ENCODE results near the gene SWT1.

DNA sequence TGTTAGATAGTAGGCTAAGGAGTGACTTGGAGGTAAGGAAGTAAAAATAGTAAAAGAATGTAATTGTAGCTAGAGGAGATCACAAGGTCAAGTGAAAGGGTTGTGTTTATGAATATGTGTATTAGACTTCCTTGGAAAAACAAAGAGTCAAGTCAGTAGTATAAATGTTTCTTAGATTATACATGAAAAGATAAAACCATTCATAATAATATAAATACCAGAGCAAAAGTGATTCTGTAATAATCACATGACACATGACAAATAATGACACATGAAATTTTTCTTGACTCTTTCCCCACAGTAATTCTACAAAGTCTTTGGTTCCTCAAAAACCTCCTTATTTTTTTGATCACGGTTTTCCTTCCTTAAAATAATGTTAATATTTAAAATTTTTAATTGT, 103.6 kb downstream of the SWT1 start:
- no peak for TF ChIP-seq JUND (IDR thresholded peaks at IDR 0.05)
- no peak for TF ChIP-seq CTCF (IDR thresholded peaks at IDR 0.05)
- TF ChIP-seq TAF1 (IDR thresholded peaks at IDR 0.05; ENCODE audit: borderline replicate concordance, low read depth, low read length): no peak
- TF ChIP-seq SMC3 (IDR thresholded peaks at IDR 0.05; ENCODE audit: low read depth, low read length): no peak
- no peak for TF ChIP-seq CHD2 (IDR thresholded peaks at IDR 0.05; ENCODE audit: low read length, partially characterized antibody)
- TF ChIP-seq MEF2A (IDR thresholded peaks at IDR 0.05; ENCODE audit: borderline replicate concordance, low read depth): no peak
- TF ChIP-seq EP300 (IDR thresholded peaks at IDR 0.05; ENCODE audit: borderline replicate concordance in 1 of 2, low read depth in 1 of 2, low read length in 1 of 2): no peak
- TF ChIP-seq POLR2AphosphoS5 (IDR thresholded peaks at IDR 0.05; ENCODE audit: low read depth, low read length): no peak
- TF ChIP-seq, protein P1, sequence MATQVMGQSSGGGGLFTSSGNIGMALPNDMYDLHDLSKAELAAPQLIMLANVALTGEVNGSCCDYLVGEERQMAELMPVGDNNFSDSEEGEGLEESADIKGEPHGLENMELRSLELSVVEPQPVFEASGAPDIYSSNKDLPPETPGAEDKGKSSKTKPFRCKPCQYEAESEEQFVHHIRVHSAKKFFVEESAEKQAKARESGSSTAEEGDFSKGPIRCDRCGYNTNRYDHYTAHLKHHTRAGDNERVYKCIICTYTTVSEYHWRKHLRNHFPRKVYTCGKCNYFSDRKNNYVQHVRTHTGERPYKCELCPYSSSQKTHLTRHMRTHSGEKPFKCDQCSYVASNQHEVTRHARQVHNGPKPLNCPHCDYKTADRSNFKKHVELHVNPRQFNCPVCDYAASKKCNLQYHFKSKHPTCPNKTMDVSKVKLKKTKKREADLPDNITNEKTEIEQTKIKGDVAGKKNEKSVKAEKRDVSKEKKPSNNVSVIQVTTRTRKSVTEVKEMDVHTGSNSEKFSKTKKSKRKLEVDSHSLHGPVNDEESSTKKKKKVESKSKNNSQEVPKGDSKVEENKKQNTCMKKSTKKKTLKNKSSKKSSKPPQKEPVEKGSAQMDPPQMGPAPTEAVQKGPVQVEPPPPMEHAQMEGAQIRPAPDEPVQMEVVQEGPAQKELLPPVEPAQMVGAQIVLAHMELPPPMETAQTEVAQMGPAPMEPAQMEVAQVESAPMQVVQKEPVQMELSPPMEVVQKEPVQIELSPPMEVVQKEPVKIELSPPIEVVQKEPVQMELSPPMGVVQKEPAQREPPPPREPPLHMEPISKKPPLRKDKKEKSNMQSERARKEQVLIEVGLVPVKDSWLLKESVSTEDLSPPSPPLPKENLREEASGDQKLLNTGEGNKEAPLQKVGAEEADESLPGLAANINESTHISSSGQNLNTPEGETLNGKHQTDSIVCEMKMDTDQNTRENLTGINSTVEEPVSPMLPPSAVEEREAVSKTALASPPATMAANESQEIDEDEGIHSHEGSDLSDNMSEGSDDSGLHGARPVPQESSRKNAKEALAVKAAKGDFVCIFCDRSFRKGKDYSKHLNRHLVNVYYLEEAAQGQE (IDR thresholded peaks at IDR 0.05; ENCODE audit: low read depth, low read length): no peak
- no peak for TF ChIP-seq GATA2 (CRISPR knock-in tag; IDR thresholded peaks at IDR 0.05)
- no peak for TF ChIP-seq TCF12 (IDR thresholded peaks at IDR 0.05)
- no peak for TF ChIP-seq SIN3A (IDR thresholded peaks at IDR 0.05; ENCODE audit: borderline replicate concordance, low read depth, low read length)
